ENCODE results near the gene SDCCAG8. TPM values are rescaled to one million over a fixed set of nuclear protein-coding genes. Genes with fewer than 3 reads are reported as not detected.
A peak's percentile ranks its signal among the peaks of the same experiment; 100 is the strongest.

Gene SDCCAG8
- total RNA-seq, 1 experiment from 2014 or later, result 18.7 TPM

GRCh38 chr1:243364330-243364729, 108.5 kb downstream of the SDCCAG8 start:
- in situ Hi-C loops (cut with HindIII; ENCODE audit: low sequenced_read_pairs), result no loop called here
- peak; percentile 67 for DNase-seq (ENCODE audit: low spot score)

DNA sequence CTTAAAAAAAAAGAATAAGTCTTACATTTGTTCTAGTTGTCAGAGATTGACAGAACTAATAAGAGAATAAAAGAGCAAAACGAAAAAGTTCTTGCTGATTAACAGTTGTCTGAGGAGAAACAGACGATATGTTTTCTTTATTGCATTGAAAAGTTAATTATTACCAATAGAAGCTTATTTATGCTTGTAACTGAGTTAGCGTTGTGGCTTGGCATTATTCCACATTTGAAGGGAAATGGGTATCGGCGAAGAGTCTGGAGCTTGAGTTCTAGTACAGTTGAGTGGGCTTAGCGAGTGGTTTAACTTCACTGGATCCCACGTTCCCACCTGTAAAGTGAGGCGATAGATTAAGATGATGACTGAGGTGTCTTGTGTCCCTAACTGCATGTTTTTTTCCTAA, 109.0 kb downstream of the SDCCAG8 start:
- no peak for DNase-seq (ENCODE audit: low spot score)
- in situ Hi-C loops (cut with HindIII; ENCODE audit: low sequenced_read_pairs), result no loop called here

DNA sequence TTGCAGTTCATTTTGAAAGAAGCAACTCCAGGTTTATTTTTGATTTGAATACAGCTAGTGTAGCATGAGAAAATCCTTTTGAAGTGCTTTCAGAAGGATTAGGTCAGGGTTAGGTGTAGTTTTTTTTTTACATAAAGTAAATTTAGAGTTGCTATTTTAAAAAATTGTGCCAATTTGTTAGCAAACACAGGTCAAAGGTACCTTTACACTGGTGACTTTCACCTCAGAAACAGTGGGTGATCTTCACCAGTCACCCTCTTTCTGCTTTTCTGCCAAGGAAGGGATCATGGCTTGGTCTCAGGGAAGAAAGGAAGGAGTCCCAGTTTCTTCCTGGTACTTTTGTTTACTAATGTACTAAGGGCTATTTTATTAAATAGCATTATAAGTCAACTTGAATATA, 111.5 kb downstream of the SDCCAG8 start:
- in situ Hi-C loops (cut with HindIII; ENCODE audit: low sequenced_read_pairs), result no loop called here
- no peak for DNase-seq (ENCODE audit: low spot score)

GRCh38 chr1:243374412-243374811, 118.6 kb downstream of the SDCCAG8 start:
- DNase-seq (ENCODE audit: low spot score), result no peak
- in situ Hi-C loops (cut with HindIII; ENCODE audit: low sequenced_read_pairs), result no loop called here

DNA sequence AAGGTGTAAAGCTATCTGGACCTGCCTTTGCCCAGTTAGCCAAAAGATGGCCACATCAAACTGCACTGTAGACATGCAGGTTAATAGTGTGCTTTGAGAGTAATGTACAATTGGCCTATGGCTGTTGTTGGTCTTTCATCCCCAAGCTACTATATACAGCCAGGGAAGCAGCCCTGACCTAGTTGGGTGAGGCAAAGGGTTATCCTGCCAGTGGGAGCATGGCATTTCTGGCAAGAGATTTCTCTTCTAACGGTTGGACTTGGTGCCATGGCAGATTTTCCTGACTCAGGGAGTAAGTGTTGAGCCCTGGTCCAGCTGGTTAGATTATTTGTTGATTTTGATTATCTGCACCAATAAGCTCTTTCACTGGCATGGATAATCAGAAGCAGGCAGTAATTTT, 119.8 kb downstream of the SDCCAG8 start:
- in situ Hi-C loops (cut with HindIII; ENCODE audit: low sequenced_read_pairs), result no loop called here
- DNase-seq (ENCODE audit: low spot score), result peak; percentile 96

DNA sequence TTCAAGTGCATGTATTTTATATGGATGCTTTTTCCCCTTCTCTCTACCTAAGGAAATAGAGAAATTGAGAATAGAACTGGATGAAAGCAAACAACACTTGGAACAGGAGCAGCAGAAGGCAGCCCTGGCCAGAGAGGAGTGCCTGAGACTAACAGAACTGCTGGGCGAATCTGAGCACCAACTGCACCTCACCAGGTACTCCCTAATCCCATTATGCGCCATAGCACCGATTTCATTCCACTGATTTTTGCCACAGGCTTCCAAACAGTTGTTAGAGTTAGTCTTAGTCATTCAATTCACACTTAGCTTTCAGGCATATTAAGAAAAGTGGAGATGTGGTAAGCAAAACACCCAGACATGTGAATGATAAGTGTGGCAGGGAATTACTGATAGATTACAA, 122.8 kb downstream of the SDCCAG8 start:
- in situ Hi-C loops (cut with HindIII; ENCODE audit: low sequenced_read_pairs), result no loop called here
- DNase-seq (ENCODE audit: low spot score), result peak; percentile 96

DNA sequence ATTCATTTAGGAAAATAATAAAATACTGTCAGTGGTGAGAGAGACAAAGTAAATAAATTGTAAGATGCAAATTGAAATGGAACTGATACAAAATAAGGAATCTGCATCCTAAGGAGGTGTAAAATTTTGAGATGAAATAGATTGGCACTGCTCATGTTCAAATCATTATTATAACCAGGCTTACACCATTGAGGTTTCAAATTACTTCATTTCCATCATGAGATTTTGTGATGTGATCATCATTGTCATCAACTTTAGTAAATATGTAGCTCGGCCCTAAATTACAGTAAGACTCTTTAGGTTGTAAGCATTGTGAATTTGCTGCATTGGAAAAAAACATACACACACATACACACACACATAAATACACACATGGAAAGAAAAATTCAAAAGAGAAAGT, 123.4 kb downstream of the SDCCAG8 start:
- in situ Hi-C loops (cut with HindIII; ENCODE audit: low sequenced_read_pairs), result no loop called here
- no peak for DNase-seq (ENCODE audit: low spot score)

DNA sequence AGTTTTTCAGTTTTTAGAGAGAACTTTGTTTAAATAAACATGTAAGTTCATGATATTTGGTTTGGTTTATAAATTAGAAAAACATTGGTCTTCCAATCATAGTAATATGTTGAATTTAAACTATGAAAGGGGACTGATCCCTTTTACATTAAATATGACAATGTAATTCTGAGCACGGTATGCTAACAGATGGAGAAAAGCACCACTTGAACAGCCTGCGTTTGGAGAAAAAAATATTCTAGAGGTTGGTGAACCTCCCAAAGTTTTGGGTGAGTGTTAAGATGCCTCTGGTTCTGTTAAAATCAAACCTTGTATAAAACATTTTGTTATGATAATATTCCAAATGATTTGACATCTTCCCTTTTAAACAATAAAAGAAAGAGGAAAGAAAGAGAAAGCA, 123.9 kb downstream of the SDCCAG8 start:
- no peak for DNase-seq (ENCODE audit: low spot score)
- in situ Hi-C loops (cut with HindIII; ENCODE audit: low sequenced_read_pairs), result no loop called here

DNA sequence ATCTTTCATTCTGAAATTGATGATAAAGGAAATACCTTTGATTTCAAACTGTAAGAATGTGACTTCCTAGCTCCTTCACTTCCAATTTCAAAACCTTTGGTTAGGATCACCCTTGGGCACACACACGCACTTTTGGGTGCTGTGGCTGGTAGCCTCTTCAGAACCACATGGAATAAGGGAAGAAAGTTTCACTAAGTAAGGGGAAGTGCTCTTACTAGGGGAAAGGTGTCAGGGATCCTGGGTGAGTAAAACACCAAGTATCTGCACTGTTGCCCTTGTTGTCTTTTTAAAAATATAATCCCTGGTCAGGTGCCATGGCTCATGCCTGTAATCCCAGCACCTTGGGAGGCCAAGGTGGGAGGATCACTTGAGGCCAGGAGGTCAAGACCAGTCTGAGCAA, 132.4 kb downstream of the SDCCAG8 start:
- no peak for DNase-seq (ENCODE audit: low spot score)
- in situ Hi-C loops (cut with HindIII; ENCODE audit: low sequenced_read_pairs), result no loop called here

DNA sequence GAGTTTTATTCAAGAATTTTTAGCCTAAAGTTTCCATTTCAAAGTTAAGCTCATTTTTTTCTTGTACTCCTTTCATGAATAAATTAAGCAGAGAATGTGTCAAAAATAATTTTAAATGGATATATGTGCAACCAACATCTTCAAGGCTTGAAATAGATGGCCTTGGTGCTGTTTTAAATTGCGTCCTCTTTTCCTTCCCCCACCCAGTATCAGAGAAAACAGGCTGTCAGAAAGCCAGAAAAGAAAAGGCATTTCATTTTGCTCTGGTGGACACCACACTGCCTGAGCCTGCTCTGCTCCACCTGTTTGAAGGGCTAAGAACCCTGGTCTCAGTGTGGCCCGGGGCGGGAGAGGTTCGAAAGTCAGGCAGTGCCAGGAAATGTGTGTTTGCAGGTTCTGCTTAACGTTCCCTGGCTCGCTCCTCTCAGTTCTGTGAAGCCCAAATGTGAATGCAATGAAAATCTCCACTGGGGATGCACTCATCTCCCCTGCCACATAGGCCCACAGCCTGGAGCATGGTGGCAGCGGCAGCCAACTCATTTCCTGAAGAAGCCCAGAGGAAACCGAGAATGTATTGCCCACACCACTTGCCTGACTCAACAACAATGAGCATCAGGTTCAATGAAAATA, 134.4 kb downstream of the SDCCAG8 start:
- DNase-seq (ENCODE audit: low spot score), result peak; percentile 70
- in situ Hi-C loops (cut with HindIII; ENCODE audit: low sequenced_read_pairs), result no loop called here

DNA sequence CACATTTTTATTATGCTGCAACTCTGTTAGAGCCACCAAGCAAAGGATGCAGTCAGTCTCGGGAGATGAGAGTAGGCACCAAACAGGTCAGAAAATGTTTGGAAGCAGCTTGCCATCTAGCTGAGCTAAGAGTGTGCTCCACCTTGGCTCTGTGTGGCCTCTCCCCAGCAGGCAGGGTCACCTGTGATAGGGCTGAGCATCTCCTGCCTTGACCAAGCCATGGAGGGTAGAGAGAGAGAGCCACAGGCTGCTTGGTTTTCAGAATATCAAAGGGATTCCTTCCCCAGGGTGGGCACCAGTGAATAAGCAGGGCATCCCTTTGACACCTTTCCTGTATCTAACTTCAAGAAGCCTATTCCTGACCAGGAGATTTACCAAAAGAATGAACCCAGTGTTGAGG, 135.5 kb downstream of the SDCCAG8 start:
- DNase-seq (ENCODE audit: low spot score), result no peak
- in situ Hi-C loops (cut with HindIII; ENCODE audit: low sequenced_read_pairs), result no loop called here

- in situ Hi-C loops (cut with HindIII; ENCODE audit: low sequenced_read_pairs), result no loop called here
- peak; percentile 97 for DNase-seq (ENCODE audit: low spot score)
Observed at GRCh38 chr1:243393096-243393495, 137.3 kb downstream of the SDCCAG8 start.

- in situ Hi-C loops (cut with HindIII; ENCODE audit: low sequenced_read_pairs), result no loop called here
- peak; percentile 48 for DNase-seq (ENCODE audit: low spot score)
Observed at GRCh38 chr1:243394066-243394465, 138.2 kb downstream of the SDCCAG8 start.

- DNase-seq (ENCODE audit: low spot score), result peak; percentile 75
- in situ Hi-C loops (cut with HindIII; ENCODE audit: low sequenced_read_pairs), result no loop called here
Observed at GRCh38 chr1:243394601-243395464, 139.0 kb downstream of the SDCCAG8 start.

DNA sequence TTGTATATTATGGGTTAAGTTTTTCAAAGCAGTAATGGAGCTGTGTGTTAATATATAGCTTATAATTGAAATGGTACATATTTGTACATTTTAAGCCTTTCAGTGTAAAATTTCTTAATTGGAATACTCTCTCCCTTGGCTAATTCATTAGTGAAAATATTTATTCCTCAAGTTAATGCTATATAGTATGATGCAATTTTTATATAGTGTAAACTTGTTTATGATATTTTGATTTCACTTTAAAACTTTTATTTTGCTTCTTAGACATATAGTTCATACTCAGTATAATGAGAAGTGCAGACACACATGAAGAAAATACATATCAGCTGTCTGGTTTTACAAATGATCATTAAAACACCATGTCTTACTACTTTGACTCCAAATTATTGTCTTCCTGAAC, 140.6 kb downstream of the SDCCAG8 start:
- in situ Hi-C loops (cut with HindIII; ENCODE audit: low sequenced_read_pairs), result no loop called here
- DNase-seq (ENCODE audit: low spot score), result no peak

DNA sequence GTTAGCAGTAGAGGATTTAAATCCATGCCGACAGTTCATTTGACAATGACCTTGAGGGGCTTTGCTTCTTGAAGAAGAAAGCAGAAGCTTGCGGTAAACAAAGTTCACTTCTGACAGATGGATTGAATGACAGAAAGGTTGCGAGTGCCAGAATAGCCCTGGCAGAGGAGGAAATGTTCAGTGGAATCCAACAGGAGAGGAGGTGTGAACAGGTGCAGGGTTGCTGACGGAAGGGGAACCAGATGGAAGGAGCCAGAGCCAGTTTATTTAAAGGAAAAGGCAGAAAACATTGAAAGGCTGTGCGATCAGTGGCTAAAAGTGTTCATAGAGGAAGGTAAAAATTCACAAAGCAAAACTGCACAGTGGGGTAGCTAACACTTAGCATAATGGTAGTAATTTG, 141.0 kb downstream of the SDCCAG8 start:
- in situ Hi-C loops (cut with HindIII; ENCODE audit: low sequenced_read_pairs), result no loop called here
- DNase-seq (ENCODE audit: low spot score), result peak; percentile 98

DNA sequence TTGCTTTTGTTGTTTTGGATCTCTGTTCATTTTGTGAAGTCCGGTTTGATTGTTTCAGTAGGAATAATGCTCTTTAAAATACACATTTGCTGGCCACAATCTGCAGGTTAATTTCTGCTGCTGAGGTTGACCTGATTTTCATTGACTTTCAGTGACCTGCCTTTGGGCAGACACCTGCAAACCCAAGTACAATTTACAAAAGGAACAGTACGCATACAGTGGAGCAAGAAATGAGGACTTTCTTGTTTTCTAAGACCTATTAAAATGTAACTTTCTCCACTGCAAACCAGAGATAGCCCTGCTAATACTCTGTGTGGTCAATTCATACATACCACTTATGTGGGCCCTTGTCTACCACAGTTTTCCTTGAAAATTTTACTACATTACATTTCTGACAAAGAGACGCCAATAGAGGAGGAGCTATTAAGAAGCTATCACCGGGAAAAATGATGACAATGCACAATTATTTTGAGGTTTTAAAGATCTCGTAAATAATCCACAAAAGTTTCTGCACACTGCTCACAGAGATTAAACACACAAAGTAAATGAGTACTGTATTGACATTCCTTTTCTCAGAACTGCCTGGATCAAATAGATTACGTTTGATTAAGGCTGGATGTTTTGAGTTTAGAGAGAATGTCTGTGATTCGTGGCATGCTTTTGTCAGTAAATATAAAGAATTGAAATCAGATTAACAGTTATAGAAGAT, 141.9 kb downstream of the SDCCAG8 start:
- peak; percentile 70 for DNase-seq (ENCODE audit: low spot score)
- in situ Hi-C loops (cut with HindIII; ENCODE audit: low sequenced_read_pairs), result no loop called here

GRCh38 chr1:243399561-243400155, 143.8 kb downstream of the SDCCAG8 start:
- no peak for DNase-seq (ENCODE audit: low spot score)
- in situ Hi-C loops (cut with HindIII; ENCODE audit: low sequenced_read_pairs), result no loop called here

GRCh38 chr1:243402868-243403267, 147.0 kb downstream of the SDCCAG8 start:
- no peak for DNase-seq (ENCODE audit: low spot score)
- in situ Hi-C loops (cut with HindIII; ENCODE audit: low sequenced_read_pairs), result no loop called here

DNA sequence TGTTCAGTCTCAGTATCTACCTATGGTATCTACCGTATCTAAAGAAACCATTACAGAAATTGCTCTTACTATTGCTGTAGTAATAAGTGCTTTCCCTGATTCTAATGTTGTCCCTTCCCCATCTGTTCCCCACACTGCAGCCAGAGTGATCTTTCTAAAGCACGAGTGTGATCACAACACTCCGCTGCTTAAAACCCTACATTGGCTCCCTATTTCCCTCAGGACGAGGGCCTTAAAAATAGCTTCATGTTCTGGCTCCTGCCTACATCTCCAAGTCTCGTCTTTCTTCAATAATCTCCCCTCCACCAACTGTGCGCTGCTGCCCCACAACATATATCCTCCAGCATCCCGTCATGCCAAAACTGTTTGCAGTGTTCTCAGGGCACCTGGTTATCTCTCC, 150.6 kb downstream of the SDCCAG8 start:
- DNase-seq (ENCODE audit: low spot score), result peak; percentile 64
- in situ Hi-C loops (cut with HindIII; ENCODE audit: low sequenced_read_pairs), result no loop called here

Measured in G401 (cell line).